Measurements from ENCODE around the gene CADPS. TPM values are rescaled to one million over a fixed set of nuclear protein-coding genes. Genes with fewer than 3 reads are reported as not detected.

Gene CADPS
- total RNA-seq, 1 donor, result not detected

GRCh38 chr3:62815981-62816380, 59.2 kb downstream of the CADPS start:
- DNase-seq (ENCODE audit: low read depth in 2 of 3, low spot score in 2 of 3), result no peak

GRCh38 chr3:62812631-62813030, 62.6 kb downstream of the CADPS start:
- no peak for DNase-seq (ENCODE audit: low read depth in 2 of 3, low spot score in 2 of 3)

GRCh38 chr3:62811119-62811518, 64.1 kb downstream of the CADPS start:
- DNase-seq (ENCODE audit: low read depth in 2 of 3, low spot score in 2 of 3), result no peak

GRCh38 chr3:62809369-62809768, 65.8 kb downstream of the CADPS start:
- no peak for DNase-seq (ENCODE audit: low read depth in 2 of 3, low spot score in 2 of 3)

GRCh38 chr3:62805580-62806277, 69.5 kb downstream of the CADPS start:
- no peak for DNase-seq (ENCODE audit: low read depth in 2 of 3, low spot score in 2 of 3)

- no peak for DNase-seq (ENCODE audit: low read depth in 2 of 3, low spot score in 2 of 3)
These were observed 70.1 kb downstream of the CADPS start for GRCh38 chr3:62805106-62805505.

- DNase-seq (ENCODE audit: low read depth in 2 of 3, low spot score in 2 of 3), result no peak
These were observed 71.9 kb downstream of the CADPS start for GRCh38 chr3:62803276-62803675.

- DNase-seq (ENCODE audit: low read depth in 2 of 3, low spot score in 2 of 3), result no peak
These were observed 77.2 kb downstream of the CADPS start for GRCh38 chr3:62798000-62798399.

- DNase-seq (ENCODE audit: low read depth in 2 of 3, low spot score in 2 of 3), result no peak
These were observed 78.1 kb downstream of the CADPS start for GRCh38 chr3:62797132-62797531.

- no peak for DNase-seq (ENCODE audit: low read depth in 2 of 3, low spot score in 2 of 3)
These were observed 79.1 kb downstream of the CADPS start for GRCh38 chr3:62795978-62796657.

GRCh38 chr3:62793946-62794345, 81.3 kb downstream of the CADPS start:
- no peak for DNase-seq (ENCODE audit: low read depth in 2 of 3, low spot score in 2 of 3)

- no peak for DNase-seq (ENCODE audit: low read depth in 2 of 3, low spot score in 2 of 3)
These were observed 89.8 kb downstream of the CADPS start for GRCh38 chr3:62785384-62785783.

GRCh38 chr3:62781121-62781520, 94.1 kb downstream of the CADPS start:
- no peak for DNase-seq (ENCODE audit: low read depth in 2 of 3, low spot score in 2 of 3)

- no peak for DNase-seq (ENCODE audit: low read depth in 2 of 3, low spot score in 2 of 3)
These were observed 97.5 kb downstream of the CADPS start for GRCh38 chr3:62777674-62778073.

- DNase-seq (ENCODE audit: low read depth in 2 of 3, low spot score in 2 of 3), result no peak
These were observed 98.1 kb downstream of the CADPS start for GRCh38 chr3:62777130-62777529.

GRCh38 chr3:62774221-62774620, 101.0 kb downstream of the CADPS start:
- DNase-seq (ENCODE audit: low read depth in 2 of 3, low spot score in 2 of 3), result no peak

- DNase-seq (ENCODE audit: low read depth in 2 of 3, low spot score in 2 of 3), result no peak
These were observed 103.7 kb downstream of the CADPS start for GRCh38 chr3:62771331-62772072.

- no peak for DNase-seq (ENCODE audit: low read depth in 2 of 3, low spot score in 2 of 3)
These were observed 106.3 kb downstream of the CADPS start for GRCh38 chr3:62768896-62769295.

GRCh38 chr3:62761711-62762110, 113.5 kb downstream of the CADPS start:
- DNase-seq (ENCODE audit: low read depth in 2 of 3, low spot score in 2 of 3), result no peak

GRCh38 chr3:62761311-62761710, 113.9 kb downstream of the CADPS start:
- DNase-seq (ENCODE audit: low read depth in 2 of 3, low spot score in 2 of 3), result no peak

GRCh38 chr3:62758296-62759066, 116.7 kb downstream of the CADPS start:
- no peak for DNase-seq (ENCODE audit: low read depth in 2 of 3, low spot score in 2 of 3)

Data from hematopoietic multipotent progenitor cell (in vitro differentiated cells).